ENCODE data around the gene ELMO1. TPM values are rescaled to one million over a fixed set of nuclear protein-coding genes. Genes with fewer than 3 reads are reported as not detected.

The ELMO1 gene
- total RNA-seq, 8 experiments from 2014 or later = 4.2 to 121 (median 40.0) TPM

- in situ Hi-C loops (cut with MboI; ENCODE audit: low pct_unique_long_range_greater_than_20kb in 2 of 9, low sequenced_read_pairs in 9 of 9, unreplicated experiment in 9 of 9) = no loop called here
- no peak for ATAC-seq (replicated peaks in 6 of 8)
- H3K4me1 ChIP-seq (replicated peaks in 1 of 2) = no peaks in the 10 kb centered on the region
- H3K27ac ChIP-seq = no peak overlapping the region
- WGBS, 10 experiments = 28 to 100% (median 80%) methylated on average over 1 to 7 of the region's 9 CpGs
- H3K4me3 ChIP-seq = no peak overlapping the region
Measured at GRCh38 chr7:36887233-36887632, 561.4 kb downstream of the ELMO1 start.

GRCh38 chr7:36884910-36885309 is 563.8 kb downstream of the ELMO1 start:
- Histone ChIP-seq H3K4me1 (replicated peaks in 1 of 2) (peaks cover 6 to 21% of the 10 kb centered on the region in 2 donors), H3K27ac (no peak overlapping the region), H3K4me3 (no peak overlapping the region)
- 0 to 100% (median 98%) methylated on average over 1 to 4 of the region's 5 CpGs; no CpG with 5 or more reads in 1 of the 10 experiments for WGBS, 10 experiments
- in situ Hi-C loops (cut with MboI; ENCODE audit: low pct_unique_long_range_greater_than_20kb in 2 of 9, low sequenced_read_pairs in 9 of 9, unreplicated experiment in 9 of 9) = no loop called here
- ATAC-seq (replicated peaks in 6 of 8) = no peak

GRCh38 chr7:36884351-36884750 is 564.3 kb downstream of the ELMO1 start:
- no peak overlapping the region for H3K27ac ChIP-seq
- H3K4me1 ChIP-seq (replicated peaks in 1 of 2) = peaks cover 6 to 23% of the 10 kb centered on the region in 2 donors
- no peak for ATAC-seq (replicated peaks in 6 of 8)
- WGBS, 10 experiments = 11 to 97% (median 79%) methylated on average over 1 to 5 of the region's 5 CpGs; no CpG with 5 or more reads in 1 of the 10 experiments
- H3K4me3 ChIP-seq = no peak overlapping the region
- in situ Hi-C loops (cut with MboI; ENCODE audit: low pct_unique_long_range_greater_than_20kb in 2 of 9, low sequenced_read_pairs in 9 of 9, unreplicated experiment in 9 of 9) = no loop called here

- 36 to 90% (median 69%) methylated on average over 1 to 11 of the region's 11 CpGs for WGBS, 10 experiments
- ATAC-seq (replicated peaks in 6 of 8) = peak in 5 of 8 experiments; percentile 35 to 93 (median 73)
- Histone ChIP-seq H3K4me1 (replicated peaks in 1 of 2) (peaks cover 6 to 23% of the 10 kb centered on the region in 2 donors), H3K4me3 (no peak overlapping the region), H3K27ac (peak overlapping the region in 1 of 2 donors; percentile 32)
- in situ Hi-C loops (cut with MboI; ENCODE audit: low pct_unique_long_range_greater_than_20kb in 2 of 9, low sequenced_read_pairs in 9 of 9, unreplicated experiment in 9 of 9) = no loop called here
Measured at GRCh38 chr7:36881233-36881874, 567.3 kb downstream of the ELMO1 start.

- H3K4me3 ChIP-seq = no peak overlapping the region
- 0 to 94% (median 71%) methylated on average over 1 to 3 of the region's 3 CpGs; no CpG with 5 or more reads in 3 of the 10 experiments for WGBS, 10 experiments
- ATAC-seq (replicated peaks in 6 of 8) = no peak
- H3K27ac ChIP-seq = no peak overlapping the region
- in situ Hi-C loops (cut with MboI; ENCODE audit: low pct_unique_long_range_greater_than_20kb in 2 of 9, low sequenced_read_pairs in 9 of 9, unreplicated experiment in 9 of 9) = no loop called here
- H3K4me1 ChIP-seq (replicated peaks in 1 of 2) = peaks cover 6 to 23% of the 10 kb centered on the region in 2 donors
Measured at GRCh38 chr7:36880108-36880507, 568.6 kb downstream of the ELMO1 start.

GRCh38 chr7:36879021-36879420 is 569.6 kb downstream of the ELMO1 start:
- no peak for ATAC-seq (replicated peaks in 6 of 8)
- H3K4me3 ChIP-seq = no peak overlapping the region
- WGBS, 10 experiments = 81 to 100% (median 100%) methylated on average over 1 to 3 of the region's 4 CpGs; no CpG with 5 or more reads in 4 of the 10 experiments
- in situ Hi-C loops (cut with MboI; ENCODE audit: low pct_unique_long_range_greater_than_20kb in 2 of 9, low sequenced_read_pairs in 9 of 9, unreplicated experiment in 9 of 9) = no loop called here
- H3K27ac ChIP-seq = no peak overlapping the region
- H3K4me1 ChIP-seq (replicated peaks in 1 of 2) = peaks cover 6 to 23% of the 10 kb centered on the region in 2 donors

- Histone ChIP-seq H3K4me3 (no peak overlapping the region), H3K27ac (no peak overlapping the region), H3K4me1 (replicated peaks in 1 of 2) (peaks cover 6 to 23% of the 10 kb centered on the region in 2 donors)
- WGBS, 10 experiments = 58 to 100% (median 92%) methylated on average over 1 to 2 of the region's 2 CpGs; no CpG with 5 or more reads in 2 of the 10 experiments
- no peak for ATAC-seq (replicated peaks in 6 of 8)
- in situ Hi-C loops (cut with MboI; ENCODE audit: low pct_unique_long_range_greater_than_20kb in 2 of 9, low sequenced_read_pairs in 9 of 9, unreplicated experiment in 9 of 9) = no loop called here
Measured at GRCh38 chr7:36878288-36878687, 570.4 kb downstream of the ELMO1 start.

- in situ Hi-C loops (cut with MboI; ENCODE audit: low pct_unique_long_range_greater_than_20kb in 2 of 9, low sequenced_read_pairs in 9 of 9, unreplicated experiment in 9 of 9) = no loop called here
- H3K27ac ChIP-seq = no peak overlapping the region
- ATAC-seq (replicated peaks in 6 of 8) = peak in 1 of 8 experiments; percentile 21
- 0 to 100% (median 51%) methylated on average over 1 to 2 of the region's 2 CpGs for WGBS, 10 experiments
- H3K4me1 ChIP-seq (replicated peaks in 1 of 2) = peaks cover 0 to 10% of the 10 kb centered on the region in 2 donors
- no peak overlapping the region for H3K4me3 ChIP-seq
Measured at GRCh38 chr7:36875794-36876193, 572.9 kb downstream of the ELMO1 start.

- Histone ChIP-seq H3K27ac (no peak overlapping the region), H3K4me3 (no peak overlapping the region), H3K4me1 (replicated peaks in 1 of 2) (no peaks in the 10 kb centered on the region)
- ATAC-seq (replicated peaks in 6 of 8) = no peak
- WGBS, 10 experiments = 43 to 100% (median 100%) methylated on average over 1 to 2 of the region's 2 CpGs; no CpG with 5 or more reads in 1 of the 10 experiments
- in situ Hi-C loops (cut with MboI; ENCODE audit: low pct_unique_long_range_greater_than_20kb in 2 of 9, low sequenced_read_pairs in 9 of 9, unreplicated experiment in 9 of 9) = loop anchor here in 1 of 9 experiments (25.0 kb wide), 1 partner anchor 313 kb away; no protein-coding TSS in a partner anchor
Measured at GRCh38 chr7:36874041-36874440, 574.6 kb downstream of the ELMO1 start.

GRCh38 chr7:36871863-36872262 is 576.8 kb downstream of the ELMO1 start:
- no peak for ATAC-seq (replicated peaks in 6 of 8)

GRCh38 chr7:36871355-36871738 is 577.3 kb downstream of the ELMO1 start:
- ATAC-seq (replicated peaks in 6 of 8) = no peak
- 33 to 100% (median 100%) methylated on average over 1 of the region's 1 CpG; no CpG with 5 or more reads in 5 of the 10 experiments for WGBS, 10 experiments
- Histone ChIP-seq H3K4me1 (replicated peaks in 1 of 2) (no peaks in the 10 kb centered on the region), H3K27ac (no peak overlapping the region), H3K4me3 (no peak overlapping the region)
- in situ Hi-C loops (cut with MboI; ENCODE audit: low pct_unique_long_range_greater_than_20kb in 2 of 9, low sequenced_read_pairs in 9 of 9, unreplicated experiment in 9 of 9) = loop anchor here in 1 of 9 experiments (25.0 kb wide), 1 partner anchor 316 kb away; no protein-coding TSS in a partner anchor

More at GRCh38 chr7:36871863-36872262, 576.8 kb downstream of the ELMO1 start:
- H3K4me1 ChIP-seq (replicated peaks in 1 of 2) = no peaks in the 10 kb centered on the region
- in situ Hi-C loops (cut with MboI; ENCODE audit: low pct_unique_long_range_greater_than_20kb in 2 of 9, low sequenced_read_pairs in 9 of 9, unreplicated experiment in 9 of 9) = loop anchor here in 1 of 9 experiments (25.0 kb wide), 1 partner anchor 315 kb away; no protein-coding TSS in a partner anchor
- H3K4me3 ChIP-seq = no peak overlapping the region
- no peak overlapping the region for H3K27ac ChIP-seq

GRCh38 chr7:36870625-36871354 is 577.9 kb downstream of the ELMO1 start:
- 86 to 100% (median 100%) methylated on average over 1 of the region's 1 CpG; no CpG with 5 or more reads in 2 of the 10 experiments for WGBS, 10 experiments
- Histone ChIP-seq H3K27ac (no peak overlapping the region), H3K4me3 (no peak overlapping the region), H3K4me1 (replicated peaks in 1 of 2) (no peaks in the 10 kb centered on the region)
- in situ Hi-C loops (cut with MboI; ENCODE audit: low pct_unique_long_range_greater_than_20kb in 2 of 9, low sequenced_read_pairs in 9 of 9, unreplicated experiment in 9 of 9) = loop anchor here in 1 of 9 experiments (25.0 kb wide), 1 partner anchor 317 kb away; no protein-coding TSS in a partner anchor
- ATAC-seq (replicated peaks in 6 of 8) = no peak

Data from motor neuron (in vitro differentiated cells).